Measurements from ENCODE around the gene POR. TPM values are rescaled to one million over a fixed set of nuclear protein-coding genes. Genes with fewer than 3 reads are reported as not detected.

POR gene
- total RNA-seq, 1 experiment from 2014 or later, result 168 TPM

DNA sequence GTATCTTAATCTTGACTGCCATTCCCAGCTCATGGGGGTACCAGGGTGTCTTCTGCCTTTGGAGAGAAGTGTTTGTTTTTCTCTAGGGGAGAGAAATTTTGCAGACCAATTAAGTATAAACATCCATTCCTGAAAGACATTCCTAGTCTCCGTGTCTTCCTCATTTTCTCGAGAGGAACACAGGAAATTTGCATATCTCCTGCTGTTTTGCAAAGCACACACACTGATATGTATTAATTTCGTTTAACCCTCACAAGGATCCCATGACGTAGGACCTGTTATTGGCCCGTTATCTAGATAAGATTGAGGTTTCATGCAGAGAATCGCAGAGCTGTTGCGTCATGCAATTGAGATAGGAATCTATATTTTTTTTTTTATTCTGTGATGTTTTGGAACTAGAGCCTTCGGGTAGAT, 35.2 kb upstream of the POR start:
- BruUV-seq (replicated peaks), result no TSS peak
- peak overlapping the region; percentile 96 for H3K27ac ChIP-seq (ENCODE audit: low read length)
- DNase-seq (ENCODE audit: low read depth, low spot score), result no peak
- in situ Hi-C loops (cut with HindIII; ENCODE audit: low pct_unique_long_range_greater_than_20kb, low sequenced_read_pairs), result no loop called here
- H3K36me3 ChIP-seq (ENCODE audit: control insufficient read depth, insufficient read depth, low read length), result peaks cover 6% of the 10 kb centered on the region; the same call in 1 of the 2 replicates
- CTCF ChIA-PET, result interaction anchor here (0.7 kb wide), 1 partner anchor 157 kb away, joined by 4 read pairs; no protein-coding TSS in a partner anchor
- TF ChIP-seq CTCF (IDR thresholded peaks at IDR 0.05) (no peak), SIN3A (IDR thresholded peaks at IDR 0.05; ENCODE audit: borderline replicate concordance, insufficient read depth, low read depth, low read length) (no peak), TCF7L2 (IDR thresholded peaks at IDR 0.05; ENCODE audit: low read depth, low read length) (no peak), POLR2AphosphoS5 (IDR thresholded peaks at IDR 0.05; ENCODE audit: low read depth, low read length) (no peak)
- TF ChIP-seq, protein P1, sequence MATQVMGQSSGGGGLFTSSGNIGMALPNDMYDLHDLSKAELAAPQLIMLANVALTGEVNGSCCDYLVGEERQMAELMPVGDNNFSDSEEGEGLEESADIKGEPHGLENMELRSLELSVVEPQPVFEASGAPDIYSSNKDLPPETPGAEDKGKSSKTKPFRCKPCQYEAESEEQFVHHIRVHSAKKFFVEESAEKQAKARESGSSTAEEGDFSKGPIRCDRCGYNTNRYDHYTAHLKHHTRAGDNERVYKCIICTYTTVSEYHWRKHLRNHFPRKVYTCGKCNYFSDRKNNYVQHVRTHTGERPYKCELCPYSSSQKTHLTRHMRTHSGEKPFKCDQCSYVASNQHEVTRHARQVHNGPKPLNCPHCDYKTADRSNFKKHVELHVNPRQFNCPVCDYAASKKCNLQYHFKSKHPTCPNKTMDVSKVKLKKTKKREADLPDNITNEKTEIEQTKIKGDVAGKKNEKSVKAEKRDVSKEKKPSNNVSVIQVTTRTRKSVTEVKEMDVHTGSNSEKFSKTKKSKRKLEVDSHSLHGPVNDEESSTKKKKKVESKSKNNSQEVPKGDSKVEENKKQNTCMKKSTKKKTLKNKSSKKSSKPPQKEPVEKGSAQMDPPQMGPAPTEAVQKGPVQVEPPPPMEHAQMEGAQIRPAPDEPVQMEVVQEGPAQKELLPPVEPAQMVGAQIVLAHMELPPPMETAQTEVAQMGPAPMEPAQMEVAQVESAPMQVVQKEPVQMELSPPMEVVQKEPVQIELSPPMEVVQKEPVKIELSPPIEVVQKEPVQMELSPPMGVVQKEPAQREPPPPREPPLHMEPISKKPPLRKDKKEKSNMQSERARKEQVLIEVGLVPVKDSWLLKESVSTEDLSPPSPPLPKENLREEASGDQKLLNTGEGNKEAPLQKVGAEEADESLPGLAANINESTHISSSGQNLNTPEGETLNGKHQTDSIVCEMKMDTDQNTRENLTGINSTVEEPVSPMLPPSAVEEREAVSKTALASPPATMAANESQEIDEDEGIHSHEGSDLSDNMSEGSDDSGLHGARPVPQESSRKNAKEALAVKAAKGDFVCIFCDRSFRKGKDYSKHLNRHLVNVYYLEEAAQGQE (IDR thresholded peaks at IDR 0.05; ENCODE audit: insufficient read depth in 1 of 2, low read depth in 2 of 2, low read length in 1 of 2), result no peak
- POLR2A ChIA-PET, result no interaction called here
- intact Hi-C loops (cut with micrococcal nuclease; ENCODE audit: unreplicated experiment), result loop anchor here (10.0 kb wide), 1 partner anchor 115 kb away; the partner anchor contains the start of gene TMEM120A
- H3K4me3 ChIP-seq (ENCODE audit: low read depth in 2 of 2, low read length in 2 of 2), result peak overlapping the region; percentile 77 to 95
- no peaks in the 10 kb centered on the region for H3K27me3 ChIP-seq (ENCODE audit: control insufficient read depth, insufficient read depth, low read length)
- H3K4me1 ChIP-seq (ENCODE audit: control insufficient read depth, insufficient read depth, low read length), result peaks cover 12% of the 10 kb centered on the region; the same call in 1 of the 2 replicates
- ATAC-seq, result no peak
- no peaks in the 10 kb centered on the region for H3K9me3 ChIP-seq (ENCODE audit: control insufficient read depth, insufficient read depth, low read depth, low read length)

- in situ Hi-C loops (cut with HindIII; ENCODE audit: low pct_unique_long_range_greater_than_20kb, low sequenced_read_pairs), result no loop called here
- Histone ChIP-seq H3K4me3 (ENCODE audit: low read depth in 2 of 2, low read length in 2 of 2) (peak overlapping the region; percentile 77 to 95), H3K9me3 (ENCODE audit: control insufficient read depth, insufficient read depth, low read depth, low read length) (no peaks in the 10 kb centered on the region), H3K4me1 (ENCODE audit: control insufficient read depth, insufficient read depth, low read length) (peaks cover 12% of the 10 kb centered on the region; the same call in 1 of the 2 replicates), H3K27me3 (ENCODE audit: control insufficient read depth, insufficient read depth, low read length) (no peaks in the 10 kb centered on the region), H3K36me3 (ENCODE audit: control insufficient read depth, insufficient read depth, low read length) (peaks cover 6% of the 10 kb centered on the region; the same call in 1 of the 2 replicates), H3K27ac (ENCODE audit: low read length) (peak overlapping the region; percentile 96)
- intact Hi-C loops (cut with micrococcal nuclease; ENCODE audit: unreplicated experiment), result no loop called here
- ChIA-PET POLR2A (no interaction called here), CTCF (interaction anchor here (0.7 kb wide), 1 partner anchor 157 kb away, joined by 4 read pairs; no protein-coding TSS in a partner anchor)
- DNase-seq (ENCODE audit: low read depth, low spot score) (no peak), ATAC-seq (no peak)
- BruUV-seq (replicated peaks), result TSS peak; percentile 79
- TF ChIP-seq POLR2AphosphoS5 (IDR thresholded peaks at IDR 0.05; ENCODE audit: low read depth, low read length) (no peak), SIN3A (IDR thresholded peaks at IDR 0.05; ENCODE audit: borderline replicate concordance, insufficient read depth, low read depth, low read length) (no peak), TCF7L2 (IDR thresholded peaks at IDR 0.05; ENCODE audit: low read depth, low read length) (no peak), CTCF (IDR thresholded peaks at IDR 0.05) (no peak)
- TF ChIP-seq, protein P1 (IDR thresholded peaks at IDR 0.05; ENCODE audit: insufficient read depth in 1 of 2, low read depth in 2 of 2, low read length in 1 of 2), result no peak
Measured at GRCh38 chr7:75880242-75880641, 34.7 kb upstream of the POR start.

Data from Panc1 (cell line).